HG03442 (cell line): ENCODE measurements around the gene FLCN.
"Not testable (repeated sequence)": the region's sequence is repeated elsewhere in the genome, so short reads cannot be mapped to it uniquely, and the experiment has no call there.

Source experiments
- ATAC-seq: cut with Tn5 transposase; IDR thresholded peaks from one replicate; pipeline ENCODE4 v1.9.1; 2021; ENCODE audit warnings: mild to moderate bottlenecking, moderate library complexity; ENCODE audit not compliant: unreplicated experiment

FLCN gene

GRCh38 chr17:17214646-17215436 is 22.1 kb downstream of the FLCN start:
- ATAC-seq: no peak

- no peak for ATAC-seq
Measured at GRCh38 chr17:17213775-17214174, 23.2 kb downstream of the FLCN start.

GRCh38 chr17:17207998-17208397 is 29.0 kb downstream of the FLCN start:
- ATAC-seq: no peak

- ATAC-seq: no peak
Measured at GRCh38 chr17:17206913-17207335, 30.0 kb downstream of the FLCN start.

- peak; percentile 47 for ATAC-seq
Measured at GRCh38 chr17:17206124-17206912, 30.6 kb downstream of the FLCN start, which contains the start of gene PLD6. PLD6 (minus strand) TSS chr17:17206333; CDS start chr17:17206286, 47 bp downstream.

GRCh38 chr17:17205368-17206123 is 31.4 kb downstream of the FLCN start:
- ATAC-seq: peak; percentile 46

GRCh38 chr17:17204635-17205231 is 32.2 kb downstream of the FLCN start:
- ATAC-seq: no peak

- no peak for ATAC-seq
Measured at GRCh38 chr17:17204041-17204591, 32.9 kb downstream of the FLCN start.

- no peak for ATAC-seq
Measured at GRCh38 chr17:17203173-17203730, 33.7 kb downstream of the FLCN start.

GRCh38 chr17:17201907-17202306 is 35.1 kb downstream of the FLCN start:
- no peak for ATAC-seq

- no peak for ATAC-seq
Measured at GRCh38 chr17:17201271-17201670, 35.7 kb downstream of the FLCN start.

GRCh38 chr17:17200831-17201230 is 36.1 kb downstream of the FLCN start:
- no peak for ATAC-seq

GRCh38 chr17:17200311-17200710 is 36.7 kb downstream of the FLCN start:
- ATAC-seq: no peak

GRCh38 chr17:17198281-17198680 is 38.7 kb downstream of the FLCN start:
- no peak for ATAC-seq

- no peak for ATAC-seq
Measured at GRCh38 chr17:17196776-17197175, 40.2 kb downstream of the FLCN start.

GRCh38 chr17:17195466-17195865 is 41.5 kb downstream of the FLCN start:
- not testable (repeated sequence) for ATAC-seq

GRCh38 chr17:17191961-17192381 is 45.0 kb downstream of the FLCN start:
- ATAC-seq: no peak

- ATAC-seq: no peak
Measured at GRCh38 chr17:17191346-17191792, 45.6 kb downstream of the FLCN start.

GRCh38 chr17:17190188-17190587 is 46.8 kb downstream of the FLCN start:
- ATAC-seq: no peak

- ATAC-seq: no peak
Measured at GRCh38 chr17:17189559-17189958, 47.4 kb downstream of the FLCN start.
